ENCODE measurements around the gene HAP1. TPM values are rescaled to one million over a fixed set of nuclear protein-coding genes. Genes with fewer than 3 reads are reported as not detected.

HAP1 gene
- polyA plus RNA-seq, 2 of the 4 experiments (the other 2 are of a cell fraction) = 1.6 to 2.2 TPM

DNA sequence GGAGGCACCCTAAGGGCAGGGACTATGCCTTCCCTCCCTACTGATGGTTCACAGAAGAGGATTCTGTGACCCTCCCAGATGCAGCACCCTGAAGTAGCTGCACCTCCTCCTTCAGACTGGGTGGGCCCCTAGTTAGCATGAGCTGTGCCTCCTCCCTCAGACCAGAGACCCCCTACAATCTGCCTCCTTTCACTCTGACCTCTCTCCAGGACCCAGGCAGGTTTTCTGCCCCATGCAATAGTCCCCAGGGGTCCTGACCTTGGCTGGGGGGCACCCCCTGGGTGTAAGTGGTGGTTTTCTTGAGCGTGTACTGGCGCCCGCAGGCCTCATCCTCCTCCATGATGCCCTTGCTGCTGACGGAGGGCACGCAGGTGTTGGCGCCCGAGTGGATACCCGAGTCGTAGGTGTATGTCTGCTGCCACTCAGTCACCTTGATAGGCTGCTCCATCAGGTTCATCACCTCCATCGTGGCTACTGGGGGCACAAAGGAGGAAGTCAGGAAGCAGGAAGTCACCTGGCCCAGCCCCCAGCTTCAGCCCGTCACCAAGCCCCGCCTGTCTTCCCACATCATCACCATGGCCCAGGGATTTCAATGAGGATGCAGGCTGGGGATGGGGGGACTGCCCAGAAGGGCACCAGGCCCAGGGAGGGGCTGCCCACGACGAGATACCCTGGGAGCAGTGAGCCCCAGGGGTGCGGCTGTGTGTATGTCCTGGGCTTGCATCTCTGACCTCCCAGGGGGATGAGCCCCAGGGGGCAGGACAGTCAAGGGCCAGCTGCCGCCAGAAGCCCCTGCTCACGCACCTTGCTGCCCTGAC is 37.2 kb upstream of the HAP1 start:
- Histone ChIP-seq H3K4me1 (peaks cover 51% of the 10 kb centered on the region), H3K4me3 (no peak overlapping the region), H3K27ac (peak overlapping the region; percentile 89 to 93; a peak in 5 of 6 replicates), H3K4me2 (peak overlapping the region; percentile 87; the same call in 2 of the 3 replicates), H3K9me3 (no peaks in the 10 kb centered on the region)
- ChIA-PET POLR2A (interaction anchor here (1.0 kb wide), 1 partner anchor 15 kb away, joined by 3 read pairs; the partner anchor contains the start of gene JUP), CTCF (interaction anchor here (52.0 to 96.0 kb wide), 2 partner anchors 16 to 21 kb away, joined by 3262 read pairs; partner anchors contain the start of genes FKBP10, GAST, HAP1 and JUP)
- 86% methylated on average over 16 of the region's 17 CpGs for WGBS (ENCODE audit: missing lambda C conversion rate)
- TF ChIP-seq KDM5A (IDR thresholded peaks at IDR 0.05) (no peak), RCOR1 (IDR thresholded peaks at IDR 0.05; ENCODE audit: low read depth, low read length) (no peak), ESRRA (IDR thresholded peaks at IDR 0.05; ENCODE audit: borderline replicate concordance, low read length) (no peak), EHF (CRISPR knock-in tag; IDR thresholded peaks at IDR 0.05) (no peak), POLR2A (IDR thresholded peaks at IDR 0.05; ENCODE audit: low read length) (no peak), FOSL2 (IDR thresholded peaks at IDR 0.05) (no peak), FOSL2 (CRISPR knock-in tag; IDR thresholded peaks at IDR 0.05) (no peak), JUNB (IDR thresholded peaks at IDR 0.05) (no peak), CHD4 (IDR thresholded peaks at IDR 0.05; ENCODE audit: borderline replicate concordance) (no peak), POLR2AphosphoS2 (conservative IDR thresholded peaks at IDR 0.05; ENCODE audit: low read length) (no peak), CEBPB (IDR thresholded peaks at IDR 0.05) (no peak), ZFP36 (IDR thresholded peaks at IDR 0.05; ENCODE audit: borderline replicate concordance, partially characterized antibody) (no peak)
- TF ChIP-seq, protein P1, sequence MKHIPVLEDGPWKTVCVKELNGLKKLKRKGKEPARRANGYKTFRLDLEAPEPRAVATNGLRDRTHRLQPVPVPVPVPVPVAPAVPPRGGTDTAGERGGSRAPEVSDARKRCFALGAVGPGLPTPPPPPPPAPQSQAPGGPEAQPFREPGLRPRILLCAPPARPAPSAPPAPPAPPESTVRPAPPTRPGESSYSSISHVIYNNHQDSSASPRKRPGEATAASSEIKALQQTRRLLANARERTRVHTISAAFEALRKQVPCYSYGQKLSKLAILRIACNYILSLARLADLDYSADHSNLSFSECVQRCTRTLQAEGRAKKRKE (CRISPR knock-in tag; IDR thresholded peaks at IDR 0.05; ENCODE audit: low read depth) = no peak
- TF ChIP-seq, protein P2, sequence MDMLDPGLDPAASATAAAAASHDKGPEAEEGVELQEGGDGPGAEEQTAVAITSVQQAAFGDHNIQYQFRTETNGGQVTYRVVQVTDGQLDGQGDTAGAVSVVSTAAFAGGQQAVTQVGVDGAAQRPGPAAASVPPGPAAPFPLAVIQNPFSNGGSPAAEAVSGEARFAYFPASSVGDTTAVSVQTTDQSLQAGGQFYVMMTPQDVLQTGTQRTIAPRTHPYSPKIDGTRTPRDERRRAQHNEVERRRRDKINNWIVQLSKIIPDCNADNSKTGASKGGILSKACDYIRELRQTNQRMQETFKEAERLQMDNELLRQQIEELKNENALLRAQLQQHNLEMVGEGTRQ (IDR thresholded peaks at IDR 0.05) = no peak
- TF ChIP-seq, protein P3, sequence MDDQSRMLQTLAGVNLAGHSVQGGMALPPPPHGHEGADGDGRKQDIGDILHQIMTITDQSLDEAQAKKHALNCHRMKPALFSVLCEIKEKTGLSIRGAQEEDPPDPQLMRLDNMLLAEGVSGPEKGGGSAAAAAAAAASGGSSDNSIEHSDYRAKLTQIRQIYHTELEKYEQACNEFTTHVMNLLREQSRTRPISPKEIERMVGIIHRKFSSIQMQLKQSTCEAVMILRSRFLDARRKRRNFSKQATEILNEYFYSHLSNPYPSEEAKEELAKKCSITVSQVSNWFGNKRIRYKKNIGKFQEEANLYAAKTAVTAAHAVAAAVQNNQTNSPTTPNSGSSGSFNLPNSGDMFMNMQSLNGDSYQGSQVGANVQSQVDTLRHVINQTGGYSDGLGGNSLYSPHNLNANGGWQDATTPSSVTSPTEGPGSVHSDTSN (IDR thresholded peaks at IDR 0.05) = no peak
- no peak for FAIRE-seq
- no peak for DNase-seq (ENCODE audit: low read depth in 1 of 2, low spot score in 1 of 2)
- no peak for ATAC-seq

DNA sequence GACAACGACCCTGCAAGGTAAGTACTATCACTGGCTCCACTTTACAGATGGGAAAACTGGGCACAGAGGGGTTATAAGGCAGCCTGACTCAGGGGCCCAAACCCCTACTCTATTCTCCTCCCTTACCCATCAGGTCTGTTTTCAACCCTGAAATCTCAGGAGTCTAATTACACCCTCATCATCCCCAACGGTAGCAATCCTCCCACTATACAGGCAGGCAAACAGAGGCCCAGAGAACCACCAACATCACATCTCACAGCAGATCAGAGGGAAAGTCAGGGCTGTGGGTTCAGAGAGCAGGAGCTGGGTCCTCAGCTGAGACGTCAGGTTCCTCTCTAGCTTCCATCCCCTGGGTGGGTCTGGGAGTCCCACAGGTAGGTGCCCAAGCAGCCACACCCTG is 35.5 kb upstream of the HAP1 start:
- Histone ChIP-seq H3K4me2 (no peak overlapping the region), H3K27ac (0 out of 6 replicates have a peak overlapping the region, but pooled peaks of 1 of the 2 experiments have one; percentile 4), H3K4me1 (peaks cover 35% of the 10 kb centered on the region), H3K4me3 (no peak overlapping the region), H3K9me3 (no peaks in the 10 kb centered on the region)
- FAIRE-seq (no peak), ATAC-seq (no peak), DNase-seq (ENCODE audit: low read depth in 1 of 2, low spot score in 1 of 2) (no peak)
- ChIA-PET CTCF (interaction anchor here (52.0 to 96.0 kb wide), 2 partner anchors 18 to 20 kb away, joined by 3262 read pairs; partner anchors contain the start of genes FKBP10, GAST, HAP1 and JUP), POLR2A (interaction anchor here (2.6 kb wide), 1 partner anchor 17 kb away, joined by 6 read pairs; the partner anchor contains the start of gene JUP)
- WGBS (ENCODE audit: missing lambda C conversion rate) = 65% methylated on average over 3 of the region's 3 CpGs
- TF ChIP-seq MAZ (IDR thresholded peaks at IDR 0.05; ENCODE audit: borderline replicate concordance, low read depth, low read length) (no peak), SMC3 (IDR thresholded peaks at IDR 0.05) (no peak), GATA3 (IDR thresholded peaks at IDR 0.05; ENCODE audit: borderline replicate concordance) (no peak), CHD4 (IDR thresholded peaks at IDR 0.05; ENCODE audit: borderline replicate concordance) (0 out of 2 replicates have a peak, but pooled peaks have one; percentile 61), CBX8 (IDR thresholded peaks at IDR 0.05) (no peak), HDAC2 (IDR thresholded peaks at IDR 0.05) (0 out of 2 replicates have a peak, but pooled peaks have one; percentile 37)
- TF ChIP-seq, protein P4, sequence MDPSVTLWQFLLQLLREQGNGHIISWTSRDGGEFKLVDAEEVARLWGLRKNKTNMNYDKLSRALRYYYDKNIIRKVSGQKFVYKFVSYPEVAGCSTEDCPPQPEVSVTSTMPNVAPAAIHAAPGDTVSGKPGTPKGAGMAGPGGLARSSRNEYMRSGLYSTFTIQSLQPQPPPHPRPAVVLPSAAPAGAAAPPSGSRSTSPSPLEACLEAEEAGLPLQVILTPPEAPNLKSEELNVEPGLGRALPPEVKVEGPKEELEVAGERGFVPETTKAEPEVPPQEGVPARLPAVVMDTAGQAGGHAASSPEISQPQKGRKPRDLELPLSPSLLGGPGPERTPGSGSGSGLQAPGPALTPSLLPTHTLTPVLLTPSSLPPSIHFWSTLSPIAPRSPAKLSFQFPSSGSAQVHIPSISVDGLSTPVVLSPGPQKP (IDR thresholded peaks at IDR 0.05; ENCODE audit: low read depth, low read length) = no peak
- TF ChIP-seq, protein P5, sequence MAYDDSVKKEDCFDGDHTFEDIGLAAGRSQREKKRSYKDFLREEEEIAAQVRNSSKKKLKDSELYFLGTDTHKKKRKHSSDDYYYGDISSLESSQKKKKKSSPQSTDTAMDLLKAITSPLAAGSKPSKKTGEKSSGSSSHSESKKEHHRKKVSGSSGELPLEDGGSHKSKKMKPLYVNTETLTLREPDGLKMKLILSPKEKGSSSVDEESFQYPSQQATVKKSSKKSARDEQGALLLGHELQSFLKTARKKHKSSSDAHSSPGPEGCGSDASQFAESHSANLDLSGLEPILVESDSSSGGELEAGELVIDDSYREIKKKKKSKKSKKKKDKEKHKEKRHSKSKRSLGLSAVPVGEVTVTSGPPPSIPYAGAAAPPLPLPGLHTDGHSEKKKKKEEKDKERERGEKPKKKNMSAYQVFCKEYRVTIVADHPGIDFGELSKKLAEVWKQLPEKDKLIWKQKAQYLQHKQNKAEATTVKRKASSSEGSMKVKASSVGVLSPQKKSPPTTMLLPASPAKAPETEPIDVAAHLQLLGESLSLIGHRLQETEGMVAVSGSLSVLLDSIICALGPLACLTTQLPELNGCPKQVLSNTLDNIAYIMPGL (CRISPR knock-in tag; IDR thresholded peaks at IDR 0.05; ENCODE audit: borderline replicate concordance) = no peak
- TF ChIP-seq, protein P6, sequence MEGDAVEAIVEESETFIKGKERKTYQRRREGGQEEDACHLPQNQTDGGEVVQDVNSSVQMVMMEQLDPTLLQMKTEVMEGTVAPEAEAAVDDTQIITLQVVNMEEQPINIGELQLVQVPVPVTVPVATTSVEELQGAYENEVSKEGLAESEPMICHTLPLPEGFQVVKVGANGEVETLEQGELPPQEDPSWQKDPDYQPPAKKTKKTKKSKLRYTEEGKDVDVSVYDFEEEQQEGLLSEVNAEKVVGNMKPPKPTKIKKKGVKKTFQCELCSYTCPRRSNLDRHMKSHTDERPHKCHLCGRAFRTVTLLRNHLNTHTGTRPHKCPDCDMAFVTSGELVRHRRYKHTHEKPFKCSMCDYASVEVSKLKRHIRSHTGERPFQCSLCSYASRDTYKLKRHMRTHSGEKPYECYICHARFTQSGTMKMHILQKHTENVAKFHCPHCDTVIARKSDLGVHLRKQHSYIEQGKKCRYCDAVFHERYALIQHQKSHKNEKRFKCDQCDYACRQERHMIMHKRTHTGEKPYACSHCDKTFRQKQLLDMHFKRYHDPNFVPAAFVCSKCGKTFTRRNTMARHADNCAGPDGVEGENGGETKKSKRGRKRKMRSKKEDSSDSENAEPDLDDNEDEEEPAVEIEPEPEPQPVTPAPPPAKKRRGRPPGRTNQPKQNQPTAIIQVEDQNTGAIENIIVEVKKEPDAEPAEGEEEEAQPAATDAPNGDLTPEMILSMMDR (IDR thresholded peaks at IDR 0.05) = no peak
